NCI-H2081 (cell line): ENCODE measurements around the gene INPP5A.
"Not testable (repeated sequence)": the region's sequence is repeated elsewhere in the genome, so short reads cannot be mapped to it uniquely, and the experiment has no call there.

Experiments
- DNase-seq, 2 experiments: peaks; one replicate each; lab custom pipeline; 2025; lab: John Stamatoyannopoulos, UW

INPP5A gene

DNA sequence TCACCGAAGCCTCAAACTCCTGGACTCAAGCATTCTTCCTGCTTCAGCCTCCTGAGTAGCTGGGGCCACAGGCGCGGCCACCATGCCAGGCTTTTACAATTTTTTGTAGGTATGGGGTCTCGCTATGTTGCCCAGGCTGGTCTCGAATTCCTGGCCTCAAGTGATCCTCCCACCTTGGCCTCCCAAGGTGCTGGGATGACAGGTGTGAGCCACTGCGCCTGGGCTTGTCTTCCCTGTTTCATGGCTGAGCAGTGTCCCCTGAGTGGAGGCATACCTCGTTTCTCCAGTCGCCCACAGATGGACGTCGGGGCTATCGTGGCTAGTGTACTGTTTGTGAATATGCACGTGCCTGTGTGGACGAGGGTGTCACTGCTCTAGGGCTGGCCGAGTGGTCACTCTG lies 11.3 kb downstream of the INPP5A start:
- DNase-seq, result no peak

DNA sequence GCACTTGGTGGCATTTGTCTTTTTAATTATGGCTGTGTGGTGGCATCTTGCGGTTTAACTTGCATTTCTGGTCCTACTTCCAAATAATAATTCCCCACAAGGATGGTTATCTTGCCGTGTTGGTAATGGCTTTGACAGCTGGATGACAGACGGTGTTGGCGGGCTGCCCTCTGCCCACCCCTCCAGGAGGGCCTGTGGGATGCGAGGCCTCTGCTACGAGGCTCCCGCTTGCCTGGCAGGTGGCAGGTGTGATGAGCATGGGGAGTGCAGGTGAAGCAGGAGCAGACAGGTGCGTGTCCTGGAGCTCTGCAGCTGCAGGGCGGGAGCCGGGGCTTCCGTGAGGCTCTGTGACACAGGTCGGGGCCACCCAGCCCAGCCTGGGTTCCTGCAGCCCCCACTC lies 11.8 kb downstream of the INPP5A start:
- no peak for DNase-seq

DNA sequence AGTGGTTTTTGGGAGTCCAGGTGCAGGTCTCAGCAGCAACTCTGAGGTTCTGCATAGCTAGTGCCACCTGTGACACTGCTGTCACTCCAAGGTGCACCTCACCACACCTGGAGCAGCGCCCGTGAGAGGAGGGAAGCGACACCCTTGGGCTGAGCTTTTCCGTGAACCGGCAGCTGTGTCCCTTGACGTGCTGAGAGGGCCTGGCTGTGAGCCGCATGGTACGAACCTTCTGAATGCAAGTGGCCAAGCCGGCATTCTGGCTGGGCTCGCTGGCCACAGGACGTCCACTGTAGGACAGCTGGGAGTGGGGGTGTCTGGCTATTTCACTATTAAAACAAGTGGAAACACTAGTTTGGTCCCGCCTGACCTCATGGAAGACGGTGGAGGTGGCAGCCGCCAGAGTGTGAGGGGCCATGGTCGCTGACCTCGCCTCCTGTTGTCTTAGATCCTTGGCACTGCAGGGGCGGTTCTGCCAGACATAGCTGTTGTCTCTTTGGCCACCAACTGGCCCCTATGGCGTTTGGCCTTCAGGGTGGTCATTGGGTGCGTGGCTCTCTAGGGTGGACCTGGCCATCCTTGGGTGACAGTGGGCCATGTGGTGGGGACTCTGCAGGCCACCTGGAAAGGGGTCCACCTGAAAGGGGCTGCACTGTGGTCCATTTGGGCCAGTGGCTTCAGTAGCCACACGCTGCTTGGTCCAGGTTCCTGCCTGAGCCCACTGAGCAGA lies 12.9 kb downstream of the INPP5A start:
- no peak for DNase-seq

DNA sequence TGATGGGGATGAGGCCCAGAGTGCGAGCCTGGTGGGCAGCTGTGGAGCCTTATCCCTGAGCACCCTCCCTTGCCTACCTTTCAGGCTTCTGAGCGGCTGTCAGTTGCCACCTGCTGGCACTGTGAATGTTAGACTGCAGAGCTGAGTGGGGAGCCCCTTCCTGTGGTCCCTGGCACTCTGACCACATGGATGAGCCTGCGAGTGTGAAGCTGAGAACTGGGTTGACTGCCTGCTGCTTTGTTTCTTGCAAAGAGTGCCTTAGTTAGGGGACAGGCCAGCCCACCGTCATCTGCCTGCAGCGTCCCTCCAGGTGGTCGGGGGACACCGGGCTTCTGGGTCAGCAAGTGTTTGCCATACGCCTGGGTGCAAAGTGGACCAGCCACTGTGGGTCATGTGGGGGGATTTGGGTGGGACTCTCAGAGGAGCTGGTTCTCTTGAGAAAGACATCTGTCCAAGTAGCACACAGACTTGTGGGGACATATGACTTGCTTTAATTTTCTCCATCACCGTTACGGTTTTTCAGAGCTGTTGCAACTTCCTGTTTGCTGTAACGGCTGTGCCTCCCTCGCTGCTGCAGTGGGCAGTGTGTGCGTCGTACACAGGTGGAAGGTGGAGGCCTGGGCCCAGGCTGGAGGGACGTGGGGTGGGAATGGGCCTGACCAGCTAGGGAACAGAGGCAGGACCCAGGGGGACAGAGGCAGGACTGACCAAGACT lies 13.7 kb downstream of the INPP5A start:
- no peak for DNase-seq

DNA sequence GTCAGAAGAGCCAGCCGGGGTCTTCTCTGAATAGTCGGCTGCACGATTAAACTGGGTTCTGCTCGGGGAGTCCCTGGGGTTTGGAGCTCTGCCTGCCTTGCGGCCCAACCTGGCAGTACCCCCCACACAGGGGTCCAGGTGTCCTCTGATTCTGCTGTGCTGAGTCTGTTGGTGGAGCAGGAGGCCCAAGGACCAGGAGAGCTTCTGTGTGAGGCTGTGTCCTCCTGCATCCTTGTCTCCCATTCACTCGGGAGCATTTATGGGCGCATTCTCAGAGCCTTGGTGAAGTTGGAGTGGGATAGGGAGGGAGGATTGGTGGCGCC lies 14.2 kb downstream of the INPP5A start:
- no peak for DNase-seq

DNA sequence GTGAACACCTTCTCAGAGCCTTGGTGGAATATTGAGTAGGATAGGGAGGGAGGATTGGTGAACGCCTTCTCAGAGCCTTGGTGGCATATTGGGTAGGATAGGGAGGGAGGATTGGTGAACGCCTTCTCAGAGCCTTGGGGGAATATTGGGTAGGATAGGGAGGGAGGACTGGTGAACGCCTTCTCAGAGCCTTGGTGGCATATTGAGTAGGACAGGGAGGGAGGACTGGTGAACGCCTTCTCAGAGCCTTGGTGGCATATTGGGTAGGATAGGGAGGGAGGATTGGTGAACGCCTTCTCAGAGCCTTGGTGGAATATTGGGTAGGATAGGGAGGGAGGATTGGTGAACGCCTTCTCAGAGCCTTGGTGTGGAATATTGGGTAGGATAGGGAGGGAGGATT lies 15.0 kb downstream of the INPP5A start:
- not testable (repeated sequence) for DNase-seq

DNA sequence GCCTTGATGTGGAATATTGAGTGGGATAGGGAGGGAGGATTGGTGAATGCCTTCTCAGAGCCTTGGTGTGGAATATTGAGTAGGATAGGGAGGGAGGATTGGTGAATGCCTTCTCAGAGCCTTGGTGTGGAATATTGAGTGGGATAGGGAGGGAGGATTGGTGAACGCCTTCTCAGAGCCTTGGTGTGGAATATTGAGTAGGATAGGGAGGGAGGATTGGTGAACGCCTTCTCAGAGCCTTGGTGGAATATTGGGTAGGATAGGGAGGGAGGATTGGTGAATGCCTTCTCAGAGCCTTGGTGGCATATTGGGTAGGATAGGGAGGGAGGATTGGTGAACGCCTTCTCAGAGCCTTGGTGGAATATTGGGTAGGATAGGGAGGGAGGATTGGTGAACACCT lies 16.0 kb downstream of the INPP5A start:
- not testable (repeated sequence) for DNase-seq

DNA sequence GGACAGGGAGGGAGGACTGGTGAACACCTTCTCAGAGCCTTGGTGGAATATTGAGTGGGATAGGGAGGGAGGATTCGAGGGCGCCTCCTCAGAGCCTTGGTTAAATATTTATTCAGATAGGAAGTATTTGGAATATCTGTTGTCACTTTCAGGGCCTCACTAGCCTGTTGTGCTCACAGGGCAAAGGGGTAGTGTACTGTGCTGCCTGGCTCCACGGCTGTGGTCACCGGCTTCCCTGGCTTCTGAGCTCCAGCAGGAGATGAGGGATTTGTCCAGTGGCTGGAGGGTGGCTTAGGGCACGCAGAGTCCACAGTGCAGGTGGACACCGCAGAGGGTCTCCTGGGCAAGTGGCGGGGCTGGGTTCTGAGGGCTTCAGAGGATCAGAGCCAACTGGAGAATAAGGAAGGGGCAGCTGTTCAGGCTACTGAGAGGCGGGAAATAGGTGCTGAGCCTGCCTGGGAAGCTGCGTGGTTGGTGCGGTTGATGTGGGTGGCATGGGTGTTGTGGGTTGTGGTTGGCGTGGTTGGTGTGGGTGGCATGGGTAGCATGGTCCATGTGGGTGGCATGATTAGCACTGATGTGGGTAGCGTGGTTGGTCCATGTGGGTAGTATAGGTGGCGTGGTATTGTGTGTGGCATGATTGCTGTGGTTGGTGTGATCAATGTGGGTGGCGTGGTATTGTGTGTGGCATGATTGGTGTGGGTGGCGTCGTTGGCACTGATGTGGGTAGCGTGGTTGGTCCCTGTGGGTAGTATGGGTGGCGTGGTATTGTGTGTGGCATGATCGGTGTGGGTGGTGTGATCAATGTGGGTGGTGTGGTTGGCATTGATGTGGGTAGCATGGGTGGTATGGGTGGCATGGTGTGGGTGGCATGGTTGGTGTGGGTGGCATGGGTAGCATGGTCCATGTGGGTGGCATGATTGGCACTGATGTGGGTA lies 16.7 kb downstream of the INPP5A start:
- DNase-seq, result no peak

DNA sequence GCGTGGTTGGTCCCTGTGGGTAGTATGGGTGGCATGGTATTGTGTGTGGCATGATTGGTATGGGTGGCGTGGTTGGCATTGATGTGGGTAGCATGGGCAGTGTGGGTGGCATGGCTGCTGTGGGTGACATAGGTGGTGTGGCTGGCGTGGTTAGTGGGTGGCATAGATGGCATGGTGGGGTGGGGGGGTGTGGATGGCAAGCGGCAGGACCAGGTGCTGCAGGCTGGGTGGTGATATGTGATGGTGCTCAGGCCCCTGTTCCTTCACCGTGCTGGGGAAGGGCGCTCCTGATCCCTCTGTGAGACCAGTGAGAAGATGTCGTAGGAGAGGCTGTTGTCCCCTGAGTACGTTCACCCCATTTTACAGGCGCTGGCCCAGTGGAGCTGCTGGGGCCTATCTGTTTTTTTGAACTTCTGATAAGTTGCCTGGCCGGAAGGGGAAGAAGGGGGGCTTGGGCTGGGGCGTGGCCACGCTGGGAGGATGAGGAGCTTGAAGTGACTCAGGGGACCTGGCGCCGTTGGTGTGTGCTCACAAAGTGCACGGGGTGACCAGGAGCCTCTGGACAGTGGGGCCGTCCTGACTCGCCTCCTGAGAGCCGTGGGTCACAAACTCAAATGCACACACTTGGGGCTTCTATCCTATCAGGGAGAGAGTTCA lies 17.5 kb downstream of the INPP5A start:
- DNase-seq, result no peak

DNA sequence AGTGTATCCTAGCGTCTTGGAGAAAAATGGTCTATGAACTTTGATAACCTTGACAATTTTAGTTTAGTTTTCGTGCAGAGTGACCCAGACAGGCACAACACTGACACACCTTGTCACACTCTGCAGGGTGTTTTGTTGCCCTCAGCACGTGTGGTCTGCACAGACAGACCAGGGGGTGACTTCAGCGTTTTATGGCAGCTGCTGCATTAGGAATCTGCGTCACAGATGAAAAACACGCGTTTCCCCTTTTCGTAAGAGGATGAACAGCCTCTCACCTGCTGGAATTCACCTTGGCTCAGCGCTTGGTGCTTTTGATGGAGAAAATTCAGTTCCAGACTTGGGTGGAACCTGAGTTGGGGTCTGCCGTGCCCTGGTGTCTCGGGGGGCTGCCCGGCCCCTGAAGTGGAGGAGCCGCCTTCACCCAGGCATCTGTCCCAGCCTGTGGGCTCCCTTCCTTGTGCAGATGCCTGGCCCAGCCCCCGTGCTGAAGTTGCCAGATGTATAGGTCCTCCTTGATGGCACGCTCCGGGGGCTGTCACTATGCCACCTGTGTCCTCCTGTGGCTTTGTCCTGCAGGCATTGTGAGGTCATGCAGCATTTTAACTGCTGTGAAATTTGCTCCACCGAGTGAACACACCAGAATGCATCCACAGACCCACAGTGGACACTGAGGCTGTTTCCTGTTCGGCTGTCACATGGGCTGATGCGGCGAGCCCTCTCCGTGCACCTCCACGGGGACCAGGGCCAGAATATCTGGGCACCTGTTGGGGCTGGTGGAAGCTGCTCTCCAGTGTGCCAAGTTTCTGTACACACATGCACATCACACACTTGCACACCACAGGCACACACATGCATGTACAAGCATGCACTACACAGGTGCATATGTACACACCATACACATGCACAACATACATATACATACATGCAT lies 18.3 kb downstream of the INPP5A start:
- DNase-seq, result no peak

DNA sequence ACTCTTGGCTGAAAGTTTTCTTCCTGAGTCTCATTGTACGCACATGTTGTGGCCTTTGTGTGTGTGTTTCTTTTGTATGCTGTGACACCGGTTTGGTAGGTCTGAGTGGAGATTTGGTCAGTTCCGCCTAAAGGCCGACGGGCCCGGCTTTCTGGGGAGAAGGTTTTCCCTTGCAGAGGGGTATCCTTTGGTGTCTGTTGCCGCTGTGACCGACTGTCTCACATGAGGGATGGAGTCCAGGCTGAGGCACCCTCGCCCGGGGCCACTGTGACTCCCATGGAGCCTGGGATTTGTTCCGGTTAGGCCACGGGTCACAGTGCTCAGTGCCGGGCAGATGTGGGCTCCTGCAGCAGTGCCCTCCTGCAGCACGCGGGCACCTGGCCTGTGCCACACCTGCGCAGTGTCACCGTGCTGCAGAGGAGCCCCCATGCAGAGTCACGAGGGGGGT lies 19.4 kb downstream of the INPP5A start:
- DNase-seq, result no peak

DNA sequence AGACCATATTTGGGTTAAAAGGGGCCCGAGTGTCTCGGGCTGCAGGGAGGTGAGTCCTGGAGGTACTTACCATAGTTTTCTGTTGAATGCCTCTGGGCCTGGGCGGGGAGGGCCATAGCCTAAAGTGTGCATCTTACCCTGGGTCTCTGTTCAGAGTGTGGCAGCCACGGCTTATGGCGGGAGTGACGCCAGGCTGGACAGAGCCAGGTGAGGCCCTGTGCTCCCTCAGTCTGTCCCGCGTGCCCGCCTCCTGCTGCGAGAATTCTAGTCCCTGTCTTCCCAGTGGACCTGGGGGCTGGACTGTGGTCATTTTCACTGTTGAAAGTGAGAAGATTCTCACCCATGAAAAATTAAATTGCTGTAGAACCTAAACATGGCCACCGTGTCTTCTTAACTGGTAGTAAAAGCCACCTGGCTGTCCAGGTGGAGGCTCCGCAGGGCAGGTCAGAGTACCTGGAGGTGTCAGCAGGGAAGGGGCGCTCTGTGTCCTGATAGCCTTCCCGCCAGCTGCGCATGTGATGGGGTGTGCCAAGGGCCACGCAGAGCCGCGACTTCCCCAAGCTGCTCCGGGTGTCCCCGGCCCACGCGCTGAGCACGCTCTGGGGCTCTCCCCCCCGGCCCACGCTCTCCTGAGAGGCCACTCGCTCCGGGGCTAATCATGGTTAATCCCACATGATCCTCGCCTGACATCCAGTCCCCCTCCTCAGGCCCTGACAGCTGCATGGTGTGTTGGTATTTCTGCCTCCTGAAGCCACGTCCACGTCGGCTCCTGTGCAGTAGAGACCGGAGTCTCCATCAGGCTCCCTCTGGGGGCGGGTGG lies 20.3 kb downstream of the INPP5A start:
- DNase-seq, result no peak

DNA sequence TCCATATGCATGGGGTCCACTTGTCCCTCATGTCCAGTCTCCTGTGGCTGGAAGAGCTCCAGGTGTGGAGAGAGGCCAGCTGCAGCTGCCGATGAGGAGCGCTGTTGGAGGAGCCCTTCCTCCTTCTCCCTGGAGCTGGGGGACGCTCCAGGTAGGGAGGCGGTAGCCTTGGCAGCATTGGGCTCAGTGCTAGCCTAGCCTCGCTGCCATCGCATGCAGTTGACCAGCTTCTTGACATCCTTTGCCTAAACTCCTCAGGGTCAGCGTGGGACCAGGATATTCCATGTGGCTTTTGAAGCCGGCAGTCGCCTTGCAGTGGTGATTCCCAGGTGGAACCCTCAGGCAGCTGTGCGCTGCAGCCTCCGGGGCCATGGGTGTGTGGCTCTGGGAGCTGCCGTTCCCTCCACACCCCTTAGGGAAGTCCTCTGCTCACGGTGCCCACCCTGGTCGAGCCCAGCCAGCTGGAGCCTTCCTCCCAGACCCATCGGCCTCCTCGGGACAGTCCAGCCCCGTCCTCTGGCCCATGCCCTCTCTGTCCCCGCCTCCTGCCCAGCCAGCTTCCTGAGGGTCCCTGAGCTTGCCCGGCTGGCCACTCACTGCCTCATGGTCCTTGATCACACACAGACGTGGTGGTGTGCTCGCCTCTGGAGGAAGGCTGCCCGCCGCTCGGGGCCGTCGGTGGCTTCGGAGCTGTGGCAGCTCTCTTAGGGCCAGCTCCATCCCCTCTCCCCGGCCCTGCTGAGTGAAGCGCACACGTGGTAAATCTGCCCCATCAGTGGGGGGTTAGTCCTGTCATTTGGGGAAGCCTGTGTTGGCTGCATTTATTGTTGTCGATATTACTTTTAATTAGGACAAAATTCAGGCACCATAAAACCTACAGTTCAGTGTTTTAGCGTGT lies 21.2 kb downstream of the INPP5A start:
- no peak for DNase-seq

DNA sequence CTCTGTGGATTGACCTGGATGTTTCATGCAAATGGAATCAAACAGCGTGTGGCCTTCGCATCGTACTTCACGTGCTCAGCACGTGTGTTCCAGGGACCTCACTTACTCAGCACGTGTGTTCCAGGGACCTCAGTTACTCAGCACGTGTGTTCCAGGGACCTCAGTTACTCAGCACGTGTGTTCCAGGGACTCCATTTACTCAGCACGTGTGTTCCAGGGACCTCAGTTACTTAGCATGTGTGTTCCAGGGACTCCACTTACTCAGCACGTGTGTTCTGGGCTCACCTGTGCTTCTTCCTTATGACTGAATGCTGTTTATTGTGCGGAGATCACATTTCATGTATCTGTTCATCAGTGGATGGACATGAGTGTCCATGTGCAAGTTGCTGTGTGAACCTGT lies 22.0 kb downstream of the INPP5A start:
- DNase-seq, result no peak

DNA sequence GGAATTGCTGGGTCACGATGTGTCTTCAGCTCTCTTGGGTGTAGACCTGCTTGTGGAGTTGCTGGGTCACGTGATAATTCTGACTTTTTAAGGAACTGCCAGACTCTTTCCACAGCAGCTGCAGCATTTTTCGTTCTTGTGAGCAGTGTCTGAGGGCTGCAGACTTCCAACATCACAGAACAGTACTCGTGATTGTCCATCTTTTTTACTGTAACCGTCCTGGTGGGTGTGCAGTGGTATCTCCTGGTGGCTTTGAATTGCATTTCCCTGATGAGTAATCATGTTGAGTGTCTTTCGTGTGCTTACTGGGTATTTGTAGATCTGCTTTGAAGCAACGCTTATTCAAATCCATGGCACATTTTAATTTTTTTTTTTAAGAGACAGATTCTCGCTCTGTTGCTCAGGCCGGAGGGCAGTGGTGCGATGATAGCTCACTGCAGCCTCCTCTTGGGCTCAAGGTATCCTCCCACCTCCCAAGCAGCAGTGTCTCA lies 22.7 kb downstream of the INPP5A start:
- no peak for DNase-seq

DNA sequence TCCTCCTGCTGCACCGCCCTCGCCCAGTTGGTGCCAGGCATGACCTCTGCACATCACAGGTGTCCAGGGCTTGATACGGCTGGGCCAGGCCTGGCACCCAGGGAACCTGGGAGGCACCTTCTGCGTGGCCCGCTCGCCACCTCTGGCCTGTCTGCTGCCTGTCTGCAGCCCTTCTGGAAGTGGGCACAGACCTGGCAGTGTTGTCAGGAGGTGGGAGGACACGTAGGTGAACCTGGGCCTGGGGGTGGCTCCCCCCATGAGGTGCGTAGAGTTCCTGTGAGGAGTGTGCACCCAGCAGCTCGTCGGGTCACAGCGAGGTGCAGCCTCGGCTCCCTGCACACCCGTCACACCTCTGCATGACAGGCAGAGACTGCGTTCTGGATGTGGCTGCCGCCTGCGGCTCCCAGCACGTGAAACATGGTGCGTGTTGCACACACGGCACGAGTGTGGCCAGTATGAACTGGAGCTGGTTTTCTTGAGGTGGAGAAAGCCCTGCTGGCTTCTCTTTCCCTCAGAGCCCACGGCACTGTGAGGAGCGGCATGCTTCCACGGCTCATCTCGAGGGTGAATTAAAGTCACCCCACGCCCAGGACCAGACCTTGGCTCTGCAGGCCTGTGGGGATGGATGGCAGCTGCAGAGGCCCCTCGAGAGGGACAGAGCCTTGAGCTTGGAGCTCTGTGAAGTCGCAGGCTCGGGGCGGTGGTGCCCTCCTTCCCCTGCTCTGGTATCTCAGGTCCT lies 24.8 kb downstream of the INPP5A start:
- DNase-seq, result no peak

DNA sequence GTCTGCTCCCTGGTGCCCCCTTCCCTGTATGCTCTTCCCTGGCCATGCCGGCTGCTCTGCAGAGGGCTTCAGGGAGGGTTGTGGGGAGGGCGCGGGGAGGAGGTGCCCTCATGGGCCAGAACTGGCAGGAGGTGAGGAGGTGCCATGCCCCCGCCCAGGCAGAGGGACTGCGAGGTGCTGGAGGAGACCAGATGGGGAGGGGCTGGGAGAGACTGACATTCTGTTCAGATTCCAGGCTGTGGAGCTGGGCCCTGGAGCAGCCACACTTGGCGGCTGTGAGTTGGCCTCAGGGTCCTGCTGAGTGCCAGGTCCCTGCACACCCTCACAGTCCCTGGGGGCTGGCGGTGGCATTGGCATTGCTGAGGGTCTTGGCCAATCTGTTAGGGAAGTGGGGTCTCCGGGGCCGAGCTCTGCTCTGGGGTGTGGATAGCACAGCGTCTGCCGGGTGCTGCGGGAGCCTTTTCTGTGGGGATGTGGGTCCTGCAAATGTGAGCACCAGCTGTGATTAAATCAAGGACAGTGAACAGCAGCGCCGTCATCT lies 25.4 kb downstream of the INPP5A start:
- DNase-seq, result no peak
